Colonic mucosa (tissue), 4 donors: Measurements from ENCODE around the gene FKBP5. TPM values are rescaled to one million over a fixed set of nuclear protein-coding genes. Genes with fewer than 3 reads are reported as not detected.

Experiments
- DNase-seq: peaks from one replicate; pipeline ENCODE4 v3.0.0-alpha.2; 2020
- H3K27ac ChIP-seq: fragments of 200-600 bp; one replicate; pipeline ENCODE4 v1.8.0; 2021
- H3K27me3 ChIP-seq: fragments of 200-600 bp; one replicate; pipeline ENCODE4 v1.8.0; 2021
- H3K36me3 ChIP-seq: fragments of 200-600 bp; one replicate; pipeline ENCODE4 v1.8.0; 2021
- H3K4me1 ChIP-seq: fragments of 200-600 bp; one replicate; pipeline ENCODE4 v1.8.0; 2021; ENCODE audit warnings: mild to moderate bottlenecking
- H3K4me3 ChIP-seq: fragments of 200-600 bp; one replicate; pipeline ENCODE4 v1.8.0; 2021
- H3K9ac ChIP-seq, 2 donors: one replicate each; pipeline ENCODE4 v1.7.0; 2013; ENCODE audit warnings: control low read depth in 2 of 2, low read depth in 2 of 2, low read length in 2 of 2
- H3K9me3 ChIP-seq: fragments of 200-600 bp; one replicate; pipeline ENCODE4 v1.8.0; 2021
- CTCF ChIP-seq: fragments of 200-600 bp; IDR thresholded peaks from one replicate; pipeline ENCODE4 v1.8.0; 2022; ENCODE audit warnings: antibody characterized with exemption, mild to moderate bottlenecking
- intact Hi-C: fragments of 100-400 bp; cut with DNase I; formaldehyde crosslinking; loops from one replicate; pipeline ENCODE4 v1.14.1; 2022
- total RNA-seq, 2 donors: library from RNA; stranded (reverse); fragmentation: NEBNext Ultra II Directional in 1 of 2; extraction: Animal tissue kit (Norgen Biotek cat#: 25700) in 1 of 2; gene quantifications; one replicate each; pipeline ENCODE4 v1.2.1, GENCODE V29; 2021
- donor health status: healthy.
- donor health status: DM: no; HTN: no; CAD: no.
- donor health status: DM: no; HTN: no; CAD: no.

FKBP5 gene
- total RNA-seq, 2 donors from 2014 or later, result 29.1 to 54.7 TPM

DNA sequence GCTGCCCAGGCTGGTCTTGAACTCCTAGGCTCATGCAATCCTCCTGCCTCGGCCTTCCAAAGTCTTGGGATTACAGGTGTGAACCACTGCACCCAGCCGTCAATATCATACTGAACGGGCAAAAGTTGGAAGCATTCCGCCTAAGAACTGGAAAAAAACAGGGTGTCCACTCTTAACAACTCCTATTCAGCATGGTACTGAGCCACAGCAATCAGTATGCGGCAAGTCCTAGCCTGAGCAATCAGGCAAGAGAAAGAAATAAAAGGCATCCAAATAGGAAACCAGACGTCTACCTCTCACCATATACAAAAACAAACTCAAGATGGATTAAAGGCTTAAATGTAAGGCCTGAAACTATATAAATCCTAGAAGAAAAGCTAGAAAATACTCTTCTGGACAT, 83.1 kb downstream of the FKBP5 start:
- intact Hi-C loops, result no loop called here
- Histone ChIP-seq H3K4me1 (no peaks in the 10 kb centered on the region), H3K9me3 (no peaks in the 10 kb centered on the region), H3K27ac (no peak overlapping the region), H3K27me3 (no peaks in the 10 kb centered on the region), H3K36me3 (no peaks in the 10 kb centered on the region), H3K9ac (no peak overlapping the region), H3K4me3 (no peak overlapping the region)
- TF ChIP-seq CTCF, result no peak
- no peak for DNase-seq

GRCh38 chr6:35603326-35604202, 85.2 kb downstream of the FKBP5 start:
- Histone ChIP-seq H3K27ac (peak overlapping the region; percentile 11), H3K9me3 (no peaks in the 10 kb centered on the region), H3K27me3 (no peaks in the 10 kb centered on the region), H3K9ac (no peak overlapping the region), H3K36me3 (no peaks in the 10 kb centered on the region), H3K4me3 (no peak overlapping the region), H3K4me1 (no peaks in the 10 kb centered on the region)
- DNase-seq, result no peak
- intact Hi-C loops, result no loop called here
- no peak for TF ChIP-seq CTCF

DNA sequence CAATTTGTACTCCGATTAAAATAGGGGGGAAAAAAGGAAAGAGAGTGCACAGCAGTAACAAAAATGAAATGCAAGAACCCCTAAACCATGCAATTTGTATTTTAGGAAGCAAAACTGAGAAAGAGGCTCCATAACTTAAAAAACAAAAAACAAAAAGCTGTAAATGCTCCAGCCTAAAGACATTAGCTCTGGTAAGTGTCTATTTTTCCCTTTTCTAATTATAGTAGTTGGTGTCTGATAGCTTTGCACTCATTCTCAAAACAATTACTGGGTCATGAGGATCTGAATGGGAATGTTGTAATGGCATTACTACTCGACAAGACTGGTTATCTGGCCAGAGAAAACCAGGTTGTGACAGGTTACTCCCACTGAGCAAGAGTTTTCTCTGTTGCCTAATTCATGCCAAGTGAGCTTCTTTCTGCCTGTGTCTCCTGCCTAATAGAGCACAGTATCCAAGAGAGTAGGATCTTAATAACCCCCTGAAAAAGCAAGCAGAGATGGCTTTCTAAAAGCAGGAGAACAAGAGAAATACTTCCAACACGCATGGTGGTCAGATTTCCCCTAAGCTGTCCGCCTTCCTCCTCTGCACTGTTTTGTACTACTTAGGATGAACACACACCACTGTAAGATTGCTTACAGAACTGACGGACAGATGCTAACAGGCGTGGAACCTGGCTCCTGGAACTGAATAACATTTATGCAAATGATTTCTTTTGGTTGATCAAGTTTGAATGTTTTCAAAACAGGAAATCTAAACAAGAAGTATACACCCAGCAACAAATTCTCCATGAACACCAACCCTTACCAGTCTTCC, 86.4 kb downstream of the FKBP5 start:
- no peaks in the 10 kb centered on the region for H3K4me1 ChIP-seq
- intact Hi-C loops, result no loop called here
- peak overlapping the region in 1 of 2 donors; percentile 13 for H3K9ac ChIP-seq
- H3K27me3 ChIP-seq, result no peaks in the 10 kb centered on the region
- H3K36me3 ChIP-seq, result no peaks in the 10 kb centered on the region
- no peak for TF ChIP-seq CTCF
- H3K27ac ChIP-seq, result peak overlapping the region; percentile 74
- H3K4me3 ChIP-seq, result no peak overlapping the region
- no peak for DNase-seq
- H3K9me3 ChIP-seq, result no peaks in the 10 kb centered on the region

- H3K4me3 ChIP-seq, result no peak overlapping the region
- H3K27me3 ChIP-seq, result no peaks in the 10 kb centered on the region
- peak; percentile 30 for DNase-seq
- intact Hi-C loops, result no loop called here
- peak overlapping the region; percentile 74 for H3K27ac ChIP-seq
- H3K9me3 ChIP-seq, result no peaks in the 10 kb centered on the region
- no peak for TF ChIP-seq CTCF
- H3K4me1 ChIP-seq, result no peaks in the 10 kb centered on the region
- H3K9ac ChIP-seq, result peak overlapping the region; percentile 13 to 26
- no peaks in the 10 kb centered on the region for H3K36me3 ChIP-seq
Measured at GRCh38 chr6:35601331-35602132, 87.2 kb downstream of the FKBP5 start.

GRCh38 chr6:35600659-35601125, 88.0 kb downstream of the FKBP5 start:
- Histone ChIP-seq H3K4me3 (no peak overlapping the region), H3K9ac (no peak overlapping the region)

More at GRCh38 chr6:35600659-35601125, 88.0 kb downstream of the FKBP5 start:
- H3K4me1 ChIP-seq, result no peaks in the 10 kb centered on the region
- DNase-seq, result no peak
- H3K36me3 ChIP-seq, result no peaks in the 10 kb centered on the region
- peak overlapping the region; percentile 74 for H3K27ac ChIP-seq
- H3K9me3 ChIP-seq, result no peaks in the 10 kb centered on the region
- no peaks in the 10 kb centered on the region for H3K27me3 ChIP-seq
- intact Hi-C loops, result no loop called here
- no peak for TF ChIP-seq CTCF
